NCI-H446 treated with DMSO at 0.1 percent for 48 hours (cell line): ENCODE data around the gene ADGRG3.
"Not testable (repeated sequence)": the region's sequence is repeated elsewhere in the genome, so short reads cannot be mapped to it uniquely, and the experiment has no call there.

Source experiments
- DNase-seq: peaks from one replicate; lab custom pipeline; 2025; lab: John Stamatoyannopoulos, UW

ADGRG3 gene

DNA sequence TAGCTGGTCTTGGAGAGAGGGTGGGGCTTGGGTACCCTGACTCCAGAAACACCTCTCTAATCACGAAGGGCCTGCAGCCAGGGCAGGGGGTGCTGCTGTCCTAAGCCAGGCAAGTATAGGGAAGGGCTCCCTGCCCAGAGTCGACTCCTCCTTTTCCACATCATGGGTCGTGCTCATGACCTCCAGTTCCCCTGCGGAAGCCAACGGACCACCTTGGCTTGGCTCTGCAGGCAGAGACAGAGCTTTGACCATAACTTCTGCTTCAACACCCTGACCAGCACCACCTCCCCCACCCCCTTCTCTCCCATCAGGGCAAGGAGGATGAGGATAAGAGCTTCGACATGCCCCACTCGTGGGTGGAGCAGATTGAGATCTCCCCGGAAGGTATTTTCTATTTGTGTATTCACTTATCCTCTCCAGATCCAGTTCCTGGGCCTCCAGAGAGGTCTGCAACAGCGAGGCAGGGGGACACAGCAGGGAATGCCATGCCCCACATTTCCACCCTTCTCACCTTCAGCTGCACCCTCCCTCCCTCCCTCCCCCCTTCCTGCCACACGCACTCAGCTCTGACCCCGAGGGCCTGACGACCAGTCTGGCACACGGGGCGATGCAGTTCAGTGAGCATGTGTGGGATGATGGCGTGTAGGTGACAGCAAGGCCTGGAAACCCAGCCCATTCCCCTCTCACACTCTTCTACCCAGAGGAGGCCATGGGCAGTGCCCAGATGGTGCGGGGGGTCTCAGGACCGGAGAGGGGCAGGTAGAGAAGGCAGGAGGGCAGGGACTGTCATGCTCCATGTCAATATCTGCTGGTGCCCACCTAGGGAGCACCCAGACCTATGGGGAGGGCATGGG lies 53.5 kb downstream of the ADGRG3 start:
- DNase-seq: no peak

DNA sequence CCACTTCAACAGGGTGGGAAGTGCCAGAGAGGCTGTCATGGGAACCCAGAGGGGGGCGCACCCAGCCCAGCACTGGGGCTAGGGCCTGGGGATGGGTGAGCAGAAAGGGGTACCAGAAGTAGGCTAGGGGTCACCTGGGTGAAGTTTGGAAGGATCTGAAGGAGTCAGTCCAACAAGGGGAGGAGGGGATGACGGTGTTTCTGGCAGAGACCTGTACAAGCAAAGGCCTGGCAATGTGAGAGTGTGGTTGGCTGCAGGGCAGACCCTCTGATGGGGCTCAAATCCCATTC lies 54.0 kb downstream of the ADGRG3 start:
- DNase-seq: no peak

DNA sequence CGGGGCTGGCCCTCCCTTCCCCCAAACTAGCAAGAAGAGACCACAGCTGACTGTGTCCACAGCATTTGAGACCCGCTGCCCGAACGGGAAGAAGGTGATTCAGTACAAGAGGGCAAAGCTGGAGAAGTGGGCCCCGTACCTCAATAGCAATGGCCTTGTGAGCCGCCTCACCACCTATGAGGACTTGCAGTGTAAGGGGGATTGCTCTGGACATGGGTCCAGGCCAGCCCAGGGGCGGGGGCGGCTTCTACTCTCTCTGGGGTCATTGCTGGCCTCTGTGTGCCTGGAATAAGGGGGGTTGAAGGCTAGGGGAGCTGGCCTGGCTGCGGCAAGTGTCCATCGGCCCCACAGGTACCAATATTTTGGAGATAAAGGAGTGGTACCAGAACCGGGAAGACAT lies 54.5 kb downstream of the ADGRG3 start:
- no peak for DNase-seq

DNA sequence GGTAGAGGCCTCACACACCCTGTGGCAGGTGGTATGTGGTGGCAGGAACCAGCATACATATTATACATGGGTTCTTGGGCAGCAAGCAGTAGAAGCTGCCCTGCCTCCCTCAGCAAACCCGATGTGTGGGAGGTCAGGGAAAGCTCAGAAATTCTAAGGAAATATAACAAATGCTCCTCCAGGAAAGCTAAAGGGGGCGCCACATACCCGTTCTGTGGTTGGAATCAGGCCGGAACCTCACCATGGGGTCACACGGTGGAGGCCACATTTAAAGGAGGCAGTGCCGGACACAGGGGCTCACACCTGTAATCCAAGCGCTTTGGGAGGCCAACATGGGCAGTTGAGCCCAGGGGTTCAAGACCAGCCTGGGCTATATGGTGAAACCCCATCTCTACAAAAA lies 55.1 kb downstream of the ADGRG3 start:
- DNase-seq: no peak

DNA sequence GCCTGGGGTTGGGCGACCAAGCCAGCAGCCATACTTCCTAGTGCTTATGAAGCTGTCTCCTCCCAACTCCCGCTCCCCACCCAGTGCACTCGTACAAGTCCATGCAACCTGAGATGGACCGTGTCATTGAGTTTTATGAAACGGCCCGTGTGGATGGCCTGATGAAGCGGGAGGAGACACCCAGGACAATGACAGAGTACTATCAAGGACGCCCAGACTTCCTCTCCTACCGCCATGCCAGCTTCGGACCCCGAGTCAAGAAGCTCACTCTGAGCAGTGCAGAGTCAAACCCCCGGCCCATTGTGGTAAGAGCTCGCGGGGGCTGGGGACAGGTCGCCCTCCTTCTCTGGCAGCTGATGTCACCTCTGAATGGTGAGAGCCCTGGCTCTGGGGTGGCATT lies 56.4 kb downstream of the ADGRG3 start:
- no peak for DNase-seq

DNA sequence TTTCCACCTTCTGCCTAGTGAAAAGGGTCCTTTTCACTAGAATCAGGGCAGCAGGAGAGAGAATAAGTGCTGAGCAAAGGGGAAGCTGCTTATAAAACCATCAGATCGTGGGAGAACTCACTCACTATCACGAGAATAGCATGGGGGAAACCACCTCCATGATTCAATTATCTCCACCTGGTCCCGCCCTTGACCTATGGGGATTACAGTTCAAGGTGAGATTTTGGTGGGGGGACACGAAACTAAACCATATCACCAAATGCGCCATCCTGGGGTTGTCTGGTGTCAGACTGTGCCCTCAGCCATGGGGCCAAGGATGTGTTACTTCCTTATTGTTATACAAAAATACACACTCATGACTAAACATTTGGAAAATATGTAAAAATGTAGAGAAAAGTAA lies 57.0 kb downstream of the ADGRG3 start:
- DNase-seq: no peak

DNA sequence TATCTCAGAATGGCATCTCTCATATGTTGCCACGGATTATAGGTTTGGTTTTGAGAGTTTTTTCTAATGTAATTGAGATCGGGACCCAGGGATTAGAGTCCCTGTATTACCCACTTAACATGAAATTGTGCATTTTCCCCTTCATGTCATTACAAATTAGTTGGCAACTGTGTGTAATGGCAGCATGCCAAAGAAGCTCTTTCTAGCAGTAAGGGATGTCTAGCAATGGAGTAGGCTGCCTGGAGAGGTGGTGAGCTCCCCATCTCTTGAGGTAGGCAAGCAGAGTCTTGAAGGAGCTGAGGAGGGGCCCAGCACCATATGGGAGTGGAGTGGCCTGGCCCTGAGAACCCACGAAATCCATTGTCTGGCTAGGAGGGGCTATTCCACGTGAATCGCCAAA lies 57.4 kb downstream of the ADGRG3 start:
- DNase-seq: no peak

DNA sequence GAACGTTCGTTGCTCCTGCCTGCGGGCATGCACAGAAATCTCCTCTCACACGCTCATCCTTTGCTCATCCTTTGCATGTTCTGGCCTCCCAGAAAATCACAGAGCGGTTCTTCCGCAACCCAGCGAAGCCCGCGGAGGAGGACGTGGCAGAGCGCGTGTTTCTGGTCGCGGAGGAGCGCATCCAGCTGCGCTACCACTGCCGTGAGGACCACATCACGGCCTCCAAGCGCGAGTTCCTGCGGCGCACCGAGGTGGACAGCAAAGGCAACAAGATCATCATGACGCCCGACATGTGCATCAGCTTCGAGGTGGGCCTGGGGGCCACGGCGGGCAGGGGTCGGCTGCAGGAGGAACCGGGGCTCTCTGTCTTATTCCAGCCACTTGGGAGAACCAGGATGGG lies 57.9 kb downstream of the ADGRG3 start:
- no peak for DNase-seq

DNA sequence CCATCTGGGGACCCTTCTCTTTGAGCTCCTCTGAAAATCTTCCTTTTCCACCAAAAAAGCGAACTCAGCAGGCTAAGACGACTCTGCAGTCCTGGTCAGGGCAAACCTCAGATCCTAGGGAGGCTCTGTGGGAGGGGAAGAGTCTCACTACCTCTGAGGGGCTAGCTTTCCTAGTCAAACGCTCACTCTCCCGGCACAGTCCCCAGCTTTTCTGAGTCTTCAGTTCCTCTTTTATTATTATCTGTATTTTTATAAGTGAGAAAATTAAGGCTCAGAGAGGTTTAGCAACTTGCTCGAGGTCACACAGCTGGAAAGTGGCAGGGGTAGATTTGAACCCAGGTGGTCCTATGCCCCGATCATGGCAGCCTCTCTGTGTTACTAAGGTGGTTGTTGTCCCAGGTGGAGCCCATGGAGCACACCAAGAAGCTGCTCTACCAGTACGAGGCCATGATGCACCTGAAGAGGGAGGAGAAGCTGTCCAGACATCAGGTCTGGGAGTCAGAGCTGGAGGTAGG lies 58.4 kb downstream of the ADGRG3 start:
- no peak for DNase-seq

DNA sequence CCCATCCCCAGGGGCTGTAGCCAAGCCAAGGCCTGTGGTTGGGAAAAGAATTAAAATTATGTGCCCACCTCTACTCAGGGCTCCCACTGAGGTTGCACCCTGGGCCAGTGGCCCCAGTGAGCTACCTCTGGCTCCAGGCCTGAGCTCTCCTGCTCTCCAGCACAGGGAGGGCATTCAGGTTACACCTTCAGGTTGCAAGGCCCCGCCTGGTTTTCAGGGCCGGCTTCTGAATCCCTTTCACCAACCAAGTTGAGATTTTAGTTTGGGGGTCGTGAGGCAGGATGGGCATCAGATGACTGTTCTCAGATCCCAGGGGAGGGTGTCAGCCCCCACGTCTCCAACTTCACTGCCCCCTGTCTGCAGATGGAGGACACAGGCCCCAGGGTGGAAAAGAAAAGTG lies 59.5 kb downstream of the ADGRG3 start:
- DNase-seq: no peak

DNA sequence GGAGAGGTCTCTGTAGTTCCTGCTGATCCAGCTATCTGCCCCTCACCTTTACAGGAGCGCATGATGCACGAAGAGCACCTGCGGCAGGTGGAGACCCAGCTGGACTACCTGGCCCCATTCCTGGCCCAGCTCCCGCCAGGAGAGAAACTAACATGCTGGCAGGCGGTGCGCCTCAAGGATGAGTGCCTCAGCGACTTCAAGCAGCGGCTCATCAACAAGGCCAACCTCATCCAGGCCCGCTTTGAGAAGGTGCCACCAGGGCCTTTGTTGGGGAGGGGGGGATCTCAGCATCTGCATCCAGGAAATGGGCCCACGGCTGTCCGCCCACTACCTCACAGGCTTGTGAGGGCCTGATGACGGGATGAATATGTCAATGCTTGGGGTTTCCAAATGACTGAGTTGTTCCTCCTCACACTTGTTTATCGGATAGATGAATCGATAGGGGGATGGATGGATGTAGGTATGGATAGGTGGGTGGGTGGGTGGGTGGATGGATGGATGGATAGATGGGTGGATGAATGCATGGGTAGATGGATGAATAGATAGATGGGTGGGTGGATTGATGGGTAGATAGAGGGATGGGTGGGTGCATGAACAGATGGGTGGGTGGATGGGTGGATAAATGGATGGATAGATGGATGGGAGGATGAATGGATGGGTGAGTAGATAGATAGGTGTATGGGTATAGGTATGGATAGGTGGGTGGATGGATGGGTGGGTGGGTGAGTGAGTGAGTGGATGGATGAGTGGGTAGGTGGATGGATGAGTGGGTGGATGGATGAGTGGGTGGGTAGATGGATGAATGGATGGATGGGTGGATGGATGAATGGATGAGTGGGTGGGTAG lies 60.5 kb downstream of the ADGRG3 start:
- DNase-seq: no peak

DNA sequence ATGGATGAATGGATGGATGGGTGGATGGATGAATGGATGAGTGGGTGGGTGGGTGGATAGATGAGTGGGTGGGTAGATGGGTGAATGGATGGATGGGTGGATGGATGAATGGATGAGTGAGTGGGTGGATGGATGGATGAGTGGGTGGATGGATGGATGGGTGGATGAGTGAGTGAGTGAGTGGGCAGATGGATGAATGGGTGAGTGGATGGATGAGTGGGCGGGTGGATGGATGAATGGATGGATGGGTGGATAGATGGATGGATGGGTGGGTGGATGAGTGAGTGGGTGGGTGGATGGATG lies 61.0 kb downstream of the ADGRG3 start:
- DNase-seq: no peak

DNA sequence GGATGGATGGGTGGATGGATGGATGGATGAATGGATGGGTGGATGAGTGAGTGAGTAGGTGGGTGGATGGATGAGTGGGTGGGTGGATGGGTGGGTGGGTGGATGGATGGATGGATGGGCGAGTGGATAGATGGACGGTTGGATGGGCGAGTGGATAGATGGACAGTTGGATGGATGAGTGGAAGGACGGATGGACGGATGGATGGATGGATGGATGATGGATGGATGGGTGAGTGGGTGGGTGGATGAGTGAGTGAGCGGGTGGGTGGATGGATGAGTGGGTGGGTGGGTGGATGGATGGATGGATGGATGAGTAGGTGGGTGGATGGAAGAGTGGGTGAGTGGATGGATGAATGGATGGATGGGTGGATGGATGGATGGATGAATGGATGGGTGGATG lies 61.7 kb downstream of the ADGRG3 start:
- DNase-seq: not testable (repeated sequence)

DNA sequence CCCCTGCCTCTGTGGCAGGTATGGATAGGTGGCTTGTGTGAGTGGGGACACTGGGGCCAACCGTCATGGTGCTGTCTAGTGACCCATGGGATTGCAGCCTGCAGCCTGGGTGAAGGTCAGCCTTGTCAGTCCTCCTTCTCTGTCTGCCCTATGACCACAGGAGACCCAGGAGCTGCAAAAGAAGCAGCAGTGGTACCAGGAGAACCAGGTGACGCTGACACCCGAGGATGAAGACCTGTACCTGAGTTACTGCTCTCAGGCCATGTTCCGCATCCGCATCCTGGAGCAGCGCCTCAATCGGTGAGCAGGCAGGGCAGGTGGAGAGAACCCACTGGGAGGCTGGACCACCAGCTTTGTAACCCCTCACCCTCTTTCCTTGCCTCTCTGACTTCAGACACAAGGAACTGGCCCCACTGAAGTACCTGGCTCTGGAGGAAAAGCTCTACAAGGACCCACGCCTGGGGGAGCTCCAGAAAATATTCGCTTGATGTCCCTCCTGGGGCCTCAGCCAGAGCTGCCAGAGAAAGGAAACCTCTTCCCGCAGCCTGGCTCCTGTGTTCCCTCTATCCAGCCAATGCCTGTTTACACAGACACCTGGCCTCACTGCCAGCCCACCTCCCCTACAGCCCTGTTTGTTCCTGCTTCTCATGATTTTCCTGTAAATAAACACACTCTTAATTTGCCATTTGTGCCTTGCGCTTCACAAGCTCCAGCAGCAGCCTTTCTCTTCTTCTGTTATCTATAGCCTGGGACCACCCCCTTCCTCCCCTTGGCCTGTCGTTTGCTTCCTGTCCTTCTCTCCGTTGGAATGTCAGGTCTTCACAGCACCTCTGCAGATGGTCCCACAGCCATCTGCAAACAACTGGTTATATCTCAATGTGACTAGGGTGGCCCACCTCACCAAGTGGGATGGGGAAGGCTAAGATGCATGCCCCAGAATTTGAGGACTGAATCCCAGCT lies 62.9 kb downstream of the ADGRG3 start:
- no peak for DNase-seq

DNA sequence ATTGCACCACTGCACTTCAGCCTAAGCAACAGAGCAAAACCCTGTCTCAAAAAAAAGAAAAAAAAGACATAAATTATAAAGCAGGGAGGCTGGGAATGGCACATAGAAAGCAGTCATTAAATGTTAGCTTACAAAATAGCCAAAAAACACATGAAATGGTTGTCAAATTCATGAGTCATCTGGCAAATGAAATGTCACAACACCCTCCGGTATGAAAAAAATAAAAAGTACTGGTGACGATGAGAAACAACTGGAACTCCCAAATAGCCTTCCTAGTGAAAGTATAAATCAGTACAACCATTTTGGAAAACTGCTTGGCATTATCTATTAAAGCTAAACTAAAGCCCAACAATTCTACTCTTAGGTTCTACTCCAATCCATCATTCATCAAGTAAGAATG lies 63.9 kb downstream of the ADGRG3 start:
- DNase-seq: no peak

DNA sequence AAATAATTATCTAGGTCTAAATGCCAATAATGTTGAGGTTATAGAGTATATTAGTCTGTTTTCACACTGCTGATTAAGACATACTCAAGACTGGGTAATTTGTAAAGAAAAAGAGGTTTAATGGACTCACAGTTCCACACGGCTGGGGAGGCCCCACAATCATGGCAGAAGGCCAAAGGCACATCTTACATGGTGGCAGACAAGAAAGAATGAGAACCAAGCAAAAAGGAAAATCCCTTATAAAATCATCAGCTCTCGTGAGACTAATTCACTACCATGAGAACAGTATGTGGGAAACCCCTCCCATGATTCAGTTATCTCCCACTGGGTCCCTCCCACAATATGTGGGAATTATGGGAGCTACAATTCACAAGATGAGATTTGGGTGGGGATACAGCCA lies 64.6 kb downstream of the ADGRG3 start:
- no peak for DNase-seq

DNA sequence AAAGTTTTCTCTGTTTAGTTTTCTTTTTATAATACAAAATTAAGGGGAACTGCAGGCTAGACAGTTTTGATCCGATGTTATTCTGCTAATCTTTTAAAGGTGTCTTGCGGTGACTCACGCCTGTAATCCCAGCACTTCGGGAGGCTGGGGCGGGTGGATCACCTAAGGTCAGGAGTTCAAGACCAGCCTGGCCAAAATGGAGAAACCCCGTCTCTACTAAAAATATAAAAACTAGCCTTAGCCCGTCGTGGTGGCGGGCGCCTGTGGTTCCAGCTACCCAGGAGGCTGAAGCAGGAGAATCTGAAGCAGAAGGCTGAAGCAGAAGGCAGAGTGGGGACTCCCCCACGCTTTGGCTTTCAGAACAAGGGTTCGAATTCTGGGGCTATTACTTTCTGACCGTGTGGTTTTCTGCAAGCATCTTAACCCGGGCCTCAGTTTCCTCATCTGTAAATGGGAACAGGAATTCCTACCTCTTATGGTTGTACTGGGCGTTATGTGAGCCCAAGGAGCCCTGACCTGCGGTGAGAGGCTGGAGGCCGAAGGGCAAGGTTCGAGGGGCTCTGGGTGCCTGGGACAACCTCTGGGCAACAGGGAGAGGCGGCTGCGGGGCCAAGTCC lies 66.3 kb downstream of the ADGRG3 start:
- DNase-seq: no peak

DNA sequence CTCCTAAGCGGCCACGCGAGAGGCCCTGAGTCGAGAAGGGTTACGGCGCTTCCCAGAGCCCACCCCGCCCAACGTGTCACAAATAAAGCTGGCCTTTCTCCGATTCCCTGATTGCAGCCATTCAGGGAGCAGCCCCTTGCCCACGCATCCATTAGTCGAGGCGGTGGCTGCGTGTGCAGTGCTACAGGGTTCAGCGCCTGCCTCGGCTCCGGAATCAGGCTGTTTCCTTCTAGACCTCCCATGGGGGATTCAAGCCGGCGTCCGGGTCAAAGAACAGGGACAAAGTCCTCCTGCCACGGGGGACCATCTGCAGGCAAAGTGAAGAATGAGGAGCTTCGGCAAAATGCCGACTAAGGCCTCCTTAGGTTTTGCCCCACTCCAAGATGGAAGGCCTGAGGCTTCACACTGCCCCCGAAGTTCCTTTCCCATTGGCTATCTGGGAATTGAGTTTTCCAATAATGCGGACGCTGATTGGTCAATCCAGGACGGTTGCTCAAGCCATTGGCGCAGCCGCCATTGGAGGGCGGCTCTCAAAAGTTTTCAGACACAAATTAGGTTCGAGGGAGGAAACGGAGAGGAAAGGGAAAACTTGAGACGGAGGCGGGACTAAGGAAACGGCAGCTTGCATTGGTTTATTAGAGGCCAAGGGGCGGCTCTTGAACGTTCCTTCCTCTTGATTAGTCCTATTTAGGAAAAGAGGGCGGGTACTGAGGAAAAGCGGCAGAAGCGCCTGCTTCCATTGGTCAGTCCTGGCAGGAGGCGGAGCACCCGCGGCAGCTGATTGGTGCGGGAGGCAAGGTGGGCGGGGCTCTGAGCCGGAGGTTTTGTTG lies 67.0 kb downstream of the ADGRG3 start:
- peak; percentile 99 for DNase-seq

DNA sequence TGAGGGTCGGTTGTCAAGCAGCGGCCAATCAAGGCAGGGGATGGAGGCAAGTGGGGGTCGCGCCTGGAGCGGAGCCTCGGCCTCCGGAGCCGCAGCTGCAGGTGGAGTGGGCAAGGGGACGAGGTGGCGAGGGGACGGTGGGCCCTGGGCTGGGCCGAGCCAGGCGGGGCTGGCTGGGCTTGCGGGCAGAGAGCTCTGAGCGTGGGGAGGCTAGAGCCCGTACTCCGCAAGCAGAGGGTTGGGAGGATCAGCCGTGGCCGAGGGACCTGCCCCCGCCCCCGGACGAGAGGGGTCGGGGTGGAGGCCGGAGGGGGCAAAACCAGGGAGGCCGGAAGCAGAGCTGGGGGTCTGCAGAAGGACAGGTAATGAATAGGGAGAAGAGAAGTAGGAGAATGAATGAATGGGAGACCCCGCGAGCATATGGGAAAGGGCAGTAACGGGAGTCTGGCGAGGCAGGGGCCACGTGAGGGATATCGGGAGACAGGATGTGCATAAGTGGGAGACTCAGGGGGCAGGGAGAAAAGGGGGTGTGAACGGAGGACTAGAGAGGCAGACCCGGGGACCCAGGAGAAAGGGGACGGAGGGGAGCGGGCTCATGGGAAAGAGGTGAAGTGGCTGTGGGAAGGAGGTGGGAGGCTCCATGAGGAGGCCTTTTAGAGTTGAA lies 67.8 kb downstream of the ADGRG3 start, which contains the start of gene KATNB1:
TSS of gene KATNB1 (plus strand) at position 16 of the 664 bp plus-strand sequence. CDS start 1,474 bp downstream, outside the sequence.
- DNase-seq: no peak
